Right hindlimb (tissue), 1 donor: ENCODE data around the gene BPHL.
"Not testable (repeated sequence)": the region's sequence is repeated elsewhere in the genome, so short reads cannot be mapped to it uniquely, and the experiment has no call there.

ENCODE experiments used
- DNase-seq: peaks from one replicate; pipeline ENCODE4 v3.0.0-alpha.2; 2018

Gene BPHL

DNA sequence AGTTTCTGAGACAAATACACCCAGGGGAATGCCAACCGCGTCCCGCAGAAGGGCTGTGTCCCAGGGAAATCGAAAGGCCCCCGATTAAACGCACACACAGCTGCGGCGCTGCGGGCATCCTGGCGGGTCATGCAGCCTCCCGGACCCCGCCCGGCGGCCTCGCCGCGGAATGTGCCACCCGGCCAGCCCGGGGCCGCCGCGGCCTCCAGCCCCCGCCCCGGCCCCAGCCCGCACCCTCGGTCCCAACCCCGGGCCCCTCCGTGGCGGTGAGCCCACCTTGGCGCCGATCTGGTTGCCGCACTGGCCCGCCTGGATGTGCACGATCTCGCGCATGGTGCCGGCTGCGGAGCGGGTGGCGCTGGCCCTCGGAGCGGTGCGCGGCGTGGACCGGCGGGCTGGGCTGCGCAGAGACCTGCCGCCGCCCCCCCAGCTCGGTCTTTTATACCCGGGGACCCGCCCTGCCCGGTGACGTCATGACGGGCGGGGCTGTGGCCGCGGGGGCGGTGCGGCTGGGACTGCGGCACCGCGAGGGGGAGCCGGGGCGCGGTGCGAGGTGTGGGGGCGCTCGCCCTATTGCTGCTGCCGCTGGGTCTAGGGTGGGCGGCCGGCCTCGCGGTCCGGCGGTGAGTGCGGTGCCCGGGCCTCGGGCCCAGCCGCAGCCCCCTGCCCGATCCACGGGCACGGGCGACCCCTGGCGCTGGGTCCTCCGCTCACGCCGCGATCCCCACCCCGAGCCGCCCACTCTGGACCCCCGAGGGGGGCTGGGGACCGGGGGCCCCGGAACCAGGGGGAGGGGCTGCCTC, 38.8 kb downstream of the BPHL start, which contains the start of gene TUBB2A:
TSS of gene TUBB2A (minus strand) at position 414 of the 803 bp plus-strand sequence. CDS start at position 333, 81 bp downstream.
- DNase-seq, result peak; percentile 93

DNA sequence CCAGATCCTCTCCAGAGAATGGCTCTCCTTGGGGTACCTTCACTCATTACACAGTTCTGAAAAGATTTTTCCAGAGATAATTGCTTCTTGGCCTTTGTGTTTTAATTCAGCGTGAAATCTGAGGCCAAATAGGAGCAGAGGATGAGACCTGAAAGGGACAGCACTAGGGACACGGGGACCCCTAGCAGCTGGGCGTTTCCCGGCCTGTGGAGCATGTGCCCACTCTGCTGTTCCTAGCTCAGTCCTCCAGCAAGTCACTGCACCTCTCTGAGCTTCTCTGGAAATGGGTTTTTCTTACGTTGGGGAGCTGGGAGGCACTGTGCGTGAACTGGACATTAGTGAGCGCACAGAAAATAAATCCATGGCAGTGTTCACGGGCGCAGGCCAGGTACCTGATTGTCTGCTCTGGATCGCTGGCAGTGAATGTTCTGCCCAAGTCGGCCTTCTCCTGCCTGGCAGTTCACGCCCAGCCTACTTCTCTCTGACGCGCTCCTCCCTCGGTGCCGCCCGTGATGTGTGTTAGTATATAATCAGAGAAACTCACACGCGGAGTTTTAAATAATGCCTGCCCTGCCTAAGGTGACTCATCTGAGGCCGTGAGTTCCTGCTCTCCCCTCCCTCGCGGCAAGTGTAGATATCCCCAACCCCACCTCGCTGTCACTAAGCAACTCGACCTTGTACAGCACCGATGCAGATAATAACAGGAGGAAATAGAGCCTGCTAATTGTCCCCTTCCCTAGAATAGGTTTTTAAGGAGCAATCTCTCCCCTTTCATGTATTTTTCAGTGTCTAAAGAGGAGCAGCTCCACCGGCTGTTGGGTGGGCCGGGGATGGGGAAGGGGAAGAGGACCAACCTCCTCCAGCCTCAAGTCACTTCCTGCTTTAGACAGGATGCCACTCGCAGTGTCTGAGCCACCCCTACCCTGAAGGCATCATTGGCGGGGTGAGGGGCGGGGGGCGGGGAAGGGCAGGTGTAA, 41.6 kb downstream of the BPHL start:
- DNase-seq, result no peak

DNA sequence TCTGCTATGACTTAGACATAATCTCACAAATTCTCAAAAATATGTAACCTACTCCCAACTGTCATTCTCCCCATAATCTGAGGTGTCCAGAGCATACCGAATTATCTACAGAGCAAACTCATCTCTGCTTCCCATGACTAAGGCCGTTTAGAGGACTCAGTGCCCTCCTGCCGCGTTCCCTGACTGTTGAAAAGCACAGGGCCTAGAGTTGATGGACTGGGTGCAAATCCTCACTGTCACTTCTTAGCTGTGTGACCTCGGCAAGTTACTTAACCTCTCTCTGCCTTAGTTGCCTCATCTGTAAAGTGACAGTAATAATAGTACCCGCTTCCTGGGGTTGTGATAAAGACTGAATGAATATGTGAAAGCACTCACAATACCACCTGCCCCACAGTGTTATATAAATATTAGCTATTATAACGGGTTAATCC, 43.6 kb downstream of the BPHL start:
- DNase-seq, result no peak

DNA sequence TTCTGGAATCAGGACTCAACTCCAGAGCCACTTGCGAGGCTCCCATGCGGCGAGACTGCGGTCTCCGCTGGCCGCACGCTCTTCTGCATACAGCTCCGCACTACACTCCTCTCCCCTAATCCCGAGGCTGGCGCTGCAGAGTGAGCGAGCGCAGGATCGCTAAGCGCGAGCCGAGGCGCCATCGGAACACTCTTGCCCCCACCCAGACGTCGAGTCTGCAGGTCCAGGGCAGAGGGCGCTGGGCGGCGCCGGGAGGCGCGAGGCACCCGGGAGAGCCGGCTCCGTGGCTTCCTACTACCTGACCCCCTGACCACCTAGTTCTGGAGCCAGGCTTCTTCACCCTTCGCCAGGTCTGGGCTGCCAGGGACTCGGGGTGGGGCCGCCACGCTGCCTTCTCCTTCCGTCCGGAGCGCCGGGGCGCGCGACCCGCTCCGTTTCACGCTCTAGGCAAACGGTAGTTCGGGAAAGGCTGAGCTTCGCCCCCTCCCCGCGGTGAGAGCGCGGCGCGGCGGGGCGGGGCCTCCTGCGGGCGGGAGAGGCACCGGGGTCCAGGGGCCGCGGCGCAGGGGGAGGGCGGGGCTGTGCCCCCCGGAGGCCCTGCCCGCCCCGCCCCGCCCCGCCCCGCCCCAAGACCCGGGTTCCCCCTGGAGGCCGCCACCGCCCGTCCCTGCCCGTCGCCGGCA, 44.2 kb downstream of the BPHL start:
- DNase-seq, result peak; percentile 78

DNA sequence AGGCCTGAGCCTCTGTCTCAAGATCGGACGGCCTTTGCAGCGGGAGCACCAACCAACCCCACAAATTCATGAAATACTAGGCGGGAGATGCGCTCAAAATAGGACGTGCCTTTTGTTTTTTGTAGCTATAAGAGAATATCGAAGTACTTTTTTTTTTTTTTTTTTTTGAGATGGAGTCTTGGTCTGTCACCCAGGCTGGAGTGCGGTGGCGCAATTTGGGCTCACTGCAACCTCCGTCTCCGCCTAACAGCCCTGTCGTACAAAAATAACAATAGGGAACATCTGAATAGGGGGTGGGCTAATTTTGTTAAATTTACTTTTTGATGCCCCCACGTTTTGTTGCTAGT, 44.7 kb downstream of the BPHL start:
- no peak for DNase-seq

DNA sequence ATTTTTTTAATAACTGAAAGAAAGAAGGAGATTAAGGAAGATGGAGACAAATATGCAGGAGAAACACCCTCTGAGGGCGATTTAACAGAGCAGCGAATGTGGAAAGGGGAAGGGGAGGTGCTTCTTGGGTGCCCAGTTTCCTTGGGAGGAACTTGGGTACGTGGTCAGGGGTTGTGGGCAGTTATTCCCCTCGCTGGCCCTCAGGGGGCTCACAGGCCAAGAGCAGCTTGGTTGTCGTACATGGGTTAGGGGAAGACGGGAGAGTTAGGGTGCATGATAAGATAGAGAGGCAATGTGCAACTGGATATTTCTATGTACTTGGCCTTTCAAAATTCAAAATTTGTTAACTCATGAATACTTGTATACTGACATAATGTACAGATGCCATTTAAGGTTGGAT, 45.9 kb downstream of the BPHL start:
- DNase-seq, result no peak

DNA sequence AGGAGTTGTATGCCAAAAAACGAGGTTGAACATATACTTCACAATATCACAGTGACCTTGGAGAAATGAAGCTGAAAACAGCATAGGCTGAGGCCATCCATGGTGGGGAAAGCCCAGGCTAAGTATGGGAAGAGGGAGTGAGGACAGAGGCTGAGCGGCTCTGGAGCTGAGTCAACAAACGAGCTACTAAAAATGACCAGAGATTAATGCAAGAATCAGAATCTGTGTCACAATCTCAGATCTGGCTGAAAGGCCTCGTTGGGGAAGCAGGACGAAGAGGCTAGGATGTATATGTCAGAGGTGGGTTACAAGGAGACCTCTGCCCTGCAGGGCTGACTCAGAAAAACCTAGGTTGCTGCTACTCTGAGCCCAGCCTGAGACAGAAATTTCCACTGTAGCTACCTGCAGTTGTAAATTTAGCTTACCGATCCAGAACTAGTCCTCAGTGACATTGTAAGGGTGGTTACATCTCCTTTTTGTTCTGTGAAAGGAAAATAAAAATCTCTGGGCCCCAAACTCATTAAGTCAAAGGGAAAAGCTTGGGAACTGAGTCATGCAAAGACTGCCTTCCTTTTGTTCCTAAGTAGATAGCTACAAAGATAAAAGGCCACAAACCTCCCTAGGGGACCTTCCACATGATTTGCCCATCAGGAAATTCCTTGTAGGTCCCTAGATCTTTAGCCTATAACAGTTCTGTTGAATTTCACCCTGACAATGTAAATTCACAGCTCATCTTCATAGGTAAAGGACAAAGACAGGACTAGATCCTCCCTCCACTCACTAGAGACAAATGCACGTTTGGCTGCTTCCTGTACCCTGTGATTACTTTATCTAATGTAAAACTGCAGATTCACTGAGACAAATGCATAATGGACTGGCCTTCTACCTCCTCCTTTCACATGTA, 47.4 kb downstream of the BPHL start:
- DNase-seq, result no peak

DNA sequence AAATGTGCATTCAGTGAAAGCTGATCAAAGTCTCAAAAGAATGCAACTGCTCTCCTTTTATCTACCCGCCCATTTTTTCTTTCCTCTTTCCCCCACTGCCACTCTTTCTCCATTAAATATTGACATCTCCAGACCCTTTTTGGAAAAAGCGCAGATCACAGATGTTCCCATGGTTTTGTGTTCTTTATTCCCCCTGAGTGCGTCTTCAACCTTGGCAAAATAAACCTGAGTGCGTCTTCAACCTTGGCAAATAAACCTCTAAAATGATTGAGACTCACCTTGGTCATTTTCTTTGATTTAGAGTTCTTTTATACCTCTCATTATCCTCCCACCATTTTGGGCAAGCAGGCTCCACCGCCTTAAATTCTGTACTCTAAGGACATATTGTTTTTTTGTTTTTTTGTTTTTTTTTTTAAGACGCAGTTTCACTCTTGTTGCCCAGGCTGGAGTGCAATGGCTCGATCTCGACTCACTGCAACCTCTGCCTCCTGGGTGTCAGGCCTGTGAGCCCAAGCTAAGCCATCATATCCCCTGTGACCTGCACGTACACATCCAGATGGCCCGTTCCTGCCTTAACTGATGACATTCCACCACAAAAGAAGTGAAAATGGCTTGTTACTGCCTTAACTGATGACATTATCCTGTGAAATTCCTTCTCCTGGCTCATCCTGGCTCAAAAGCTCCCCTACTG, 48.2 kb downstream of the BPHL start:
- not testable (repeated sequence) for DNase-seq

DNA sequence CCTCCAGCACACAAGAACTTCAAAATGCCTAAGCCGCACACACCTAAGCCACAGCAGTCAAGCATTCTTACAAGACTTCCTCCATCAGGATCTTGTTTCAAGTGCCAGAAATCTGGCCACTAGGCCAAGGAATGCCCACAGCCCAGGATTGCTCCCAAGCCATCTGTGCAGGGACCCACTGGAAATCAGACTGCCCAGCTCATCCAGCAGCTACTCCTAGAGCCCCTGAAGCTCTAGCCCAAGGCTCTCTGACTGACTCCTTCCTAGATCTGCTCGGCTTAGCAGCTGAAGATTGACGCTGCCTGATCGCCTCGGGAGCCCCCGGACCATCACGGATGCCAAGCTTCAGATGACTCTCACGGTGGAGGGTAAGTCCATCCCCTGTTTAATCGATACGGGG, 49.5 kb downstream of the BPHL start:
- not testable (repeated sequence) for DNase-seq

DNA sequence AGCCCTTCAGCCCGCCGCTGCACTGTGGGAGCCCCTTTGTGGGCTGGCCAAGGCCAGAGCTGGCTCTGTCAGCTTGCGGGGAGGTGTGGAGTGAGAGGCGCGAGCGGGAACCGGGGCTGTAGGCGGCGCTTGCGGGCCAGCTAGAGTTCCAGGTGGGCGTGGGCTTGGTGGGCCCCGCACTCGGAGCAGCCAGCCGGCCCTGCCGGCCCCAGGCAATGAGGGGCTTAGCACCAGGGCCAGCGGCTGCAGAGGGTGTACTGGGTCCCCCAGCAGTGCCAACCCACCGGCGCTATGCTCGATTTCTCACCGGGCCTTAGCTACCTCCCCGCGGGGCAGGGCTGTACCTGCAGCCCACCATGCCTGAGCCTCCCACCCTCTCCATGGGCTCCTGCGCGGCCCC, 52.2 kb downstream of the BPHL start:
- not testable (repeated sequence) for DNase-seq

DNA sequence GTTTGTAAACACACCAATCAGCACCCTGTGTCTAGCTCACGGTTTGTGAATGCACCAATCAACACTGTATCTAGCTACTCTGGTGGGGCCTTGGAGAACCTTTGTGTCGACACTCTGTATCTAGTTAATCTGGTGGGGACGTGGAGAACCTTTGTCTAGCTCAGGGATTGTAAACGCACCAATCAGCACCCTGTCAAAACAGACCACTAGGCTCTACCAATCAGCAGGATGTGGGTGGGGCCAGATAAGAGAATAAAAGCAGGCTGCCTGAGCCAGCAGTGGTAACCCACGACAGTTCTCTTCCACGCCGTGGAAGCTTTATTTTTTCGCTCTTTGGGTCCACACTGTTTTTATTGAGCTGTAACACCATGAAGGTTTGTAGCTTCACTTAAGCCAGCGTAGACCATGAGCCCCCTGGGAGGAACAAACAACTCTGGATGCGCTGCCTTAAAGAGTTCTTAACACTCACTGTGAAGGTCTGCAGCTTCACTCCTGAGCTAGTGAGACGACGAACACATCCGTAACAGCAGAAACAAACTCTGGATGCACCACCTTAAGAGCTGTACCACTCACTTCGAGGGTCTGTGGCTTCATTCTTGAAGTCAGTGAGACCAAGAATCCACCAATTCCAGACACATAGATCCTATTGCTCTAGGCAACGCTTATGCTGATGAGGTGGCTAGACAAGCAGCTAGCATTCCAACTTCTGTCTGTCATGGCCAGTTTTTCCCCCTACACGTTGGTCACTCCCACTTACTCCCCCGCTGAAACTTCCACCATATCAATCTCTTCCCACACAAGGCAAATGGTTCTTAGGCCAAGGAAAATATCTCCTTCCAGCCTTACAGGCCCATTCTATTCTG, 53.0 kb downstream of the BPHL start:
- not testable (repeated sequence) for DNase-seq

DNA sequence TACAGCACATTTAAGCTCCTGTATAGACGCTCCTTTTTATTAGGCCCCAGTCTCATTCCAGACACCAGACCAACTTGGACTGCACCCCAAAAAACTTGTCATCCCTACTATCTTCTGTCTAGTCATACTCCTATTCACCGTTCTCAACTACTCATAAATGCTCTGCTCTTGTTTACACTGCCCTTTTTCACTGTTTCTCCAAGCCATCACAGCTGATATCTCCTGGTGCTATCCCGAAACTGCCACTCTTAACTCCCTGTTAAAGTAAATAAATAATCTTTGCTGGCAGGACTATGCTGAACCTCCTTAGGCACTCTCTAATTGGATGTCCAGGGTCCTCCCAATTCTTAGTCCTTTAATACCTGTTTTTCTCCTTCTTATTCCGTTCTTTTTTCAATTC, 54.3 kb downstream of the BPHL start:
- DNase-seq, result not testable (repeated sequence)

DNA sequence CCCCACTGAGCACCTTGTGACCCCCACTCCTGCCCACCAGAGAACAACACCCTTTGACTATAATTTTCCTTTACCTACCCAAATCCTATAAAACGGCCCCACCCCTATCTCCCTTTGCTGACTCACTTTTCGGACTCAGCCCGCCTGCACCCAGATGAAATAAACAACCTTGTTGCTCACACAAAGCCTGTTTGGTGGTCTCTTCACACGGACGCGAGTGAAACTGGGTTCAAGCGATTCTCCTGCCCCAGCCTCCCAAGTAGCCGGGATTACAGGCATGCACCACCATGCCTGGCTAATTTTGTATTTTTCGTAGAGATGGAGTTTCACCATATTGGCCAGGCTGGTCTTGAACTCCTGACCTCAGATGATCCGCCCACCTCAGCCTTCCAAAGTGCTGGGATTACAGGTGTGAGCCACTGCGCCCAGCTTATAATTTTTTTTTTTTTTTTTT, 55.2 kb downstream of the BPHL start:
- not testable (repeated sequence) for DNase-seq

DNA sequence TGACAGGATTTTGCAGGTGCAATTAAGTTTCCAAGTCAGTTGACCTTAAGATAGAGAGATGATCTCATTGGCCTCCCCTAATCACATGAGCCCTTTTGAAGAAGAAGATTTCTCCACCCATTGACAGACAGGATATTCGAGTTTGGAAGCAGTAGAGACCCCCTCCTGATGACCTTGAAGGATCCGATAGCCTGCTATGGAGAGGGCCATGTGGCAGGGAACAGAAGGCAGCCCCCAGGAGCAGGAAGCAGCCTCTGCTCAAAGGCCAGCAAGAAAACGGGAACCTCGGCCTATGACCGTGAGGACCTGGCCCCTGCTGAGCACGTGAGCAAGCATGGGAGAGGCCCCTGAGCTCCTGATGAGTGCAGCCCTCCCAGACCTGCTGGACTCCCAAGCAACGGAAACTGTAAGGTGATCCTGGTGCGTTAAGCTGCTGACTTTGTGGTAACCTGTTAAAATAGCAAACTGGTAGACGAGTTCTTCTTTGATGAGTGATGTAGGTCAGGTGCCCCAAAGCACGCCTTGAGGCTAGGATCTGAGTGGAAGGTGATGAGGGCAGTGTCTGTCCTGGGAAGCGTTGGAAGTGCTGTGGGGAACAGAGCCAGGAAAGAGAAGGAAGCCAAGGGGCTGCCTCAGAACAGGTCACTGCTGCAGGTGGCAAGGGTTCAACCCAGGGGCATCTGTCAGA, 57.3 kb downstream of the BPHL start:
- DNase-seq, result no peak

DNA sequence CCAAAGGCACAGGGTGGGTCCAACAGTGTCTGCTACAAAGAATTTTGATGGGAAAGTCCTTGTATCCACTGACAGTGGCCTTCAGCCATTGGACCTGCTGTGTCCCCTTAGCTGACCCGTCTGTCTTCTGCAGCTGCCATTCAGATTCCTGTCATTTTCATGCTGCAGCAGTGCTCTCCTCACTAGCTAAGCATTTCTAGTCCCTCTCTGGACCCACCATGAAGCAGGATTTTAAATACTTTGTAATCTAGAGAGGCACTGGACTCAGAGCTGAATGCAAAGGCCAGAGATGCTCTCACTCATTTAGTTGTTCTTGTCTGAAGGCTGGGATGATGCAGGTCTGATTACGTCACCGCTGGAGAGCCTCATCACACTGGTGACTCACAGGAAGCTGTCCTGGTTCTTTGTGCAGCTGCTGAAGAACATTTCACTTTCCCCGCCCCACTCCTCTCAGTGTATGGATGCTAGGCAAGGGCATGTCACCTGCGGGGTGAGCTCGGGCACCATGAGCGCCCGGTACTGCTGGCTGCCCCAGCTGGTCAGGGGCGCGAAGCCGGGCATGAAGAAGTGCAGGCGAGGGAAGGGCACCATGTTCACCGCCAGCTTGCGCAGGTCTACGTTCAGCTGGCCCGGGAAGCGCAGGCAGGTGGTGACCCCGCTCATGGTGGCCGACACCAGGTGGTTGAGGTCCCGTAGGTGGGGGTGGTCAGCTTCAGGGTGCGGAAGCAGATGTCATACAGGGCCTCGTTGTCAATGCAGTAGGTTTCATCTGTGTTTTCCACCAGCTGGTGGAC, 58.2 kb downstream of the BPHL start:
- DNase-seq, result peak; percentile 60

DNA sequence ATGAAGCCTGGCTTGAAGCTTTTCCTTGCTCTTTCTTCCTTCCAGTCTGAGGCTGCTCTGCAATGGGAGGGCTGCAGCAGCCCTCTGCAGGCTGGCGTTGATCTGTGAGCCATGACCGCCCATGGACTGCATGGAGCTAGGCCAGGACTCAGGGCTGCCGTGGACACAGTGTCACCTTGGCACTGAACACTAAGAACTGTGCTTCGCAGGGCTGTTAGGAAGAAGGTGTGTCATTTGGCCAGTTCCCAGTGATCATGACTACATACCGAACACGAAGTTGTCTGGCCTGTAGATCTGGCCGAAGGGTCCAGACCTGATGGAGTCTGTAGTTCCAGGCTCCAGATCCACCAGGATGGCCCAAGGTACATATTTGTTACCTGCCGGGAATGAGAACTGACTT, 60.2 kb downstream of the BPHL start:
- DNase-seq, result not testable (repeated sequence)

DNA sequence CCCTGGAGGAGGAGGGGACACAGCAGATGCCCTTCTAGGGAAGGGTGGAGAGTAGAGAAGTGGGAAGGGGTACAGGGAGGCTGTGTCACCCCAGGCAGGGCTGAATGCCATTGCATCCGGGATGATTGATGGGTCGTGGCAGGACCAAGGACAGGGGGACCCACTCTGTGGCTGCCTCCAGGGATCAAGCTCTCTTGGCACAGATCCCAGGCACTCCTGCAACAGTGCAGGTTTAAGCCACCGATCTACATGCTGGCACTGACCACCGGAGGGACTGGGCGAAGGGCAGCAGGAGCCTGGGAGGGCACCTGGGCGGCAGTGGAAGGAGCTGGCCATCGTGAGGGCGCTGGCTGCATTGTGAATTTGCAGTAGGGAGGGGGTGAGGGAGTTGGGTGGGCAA, 61.4 kb downstream of the BPHL start:
- DNase-seq, result not testable (repeated sequence)

DNA sequence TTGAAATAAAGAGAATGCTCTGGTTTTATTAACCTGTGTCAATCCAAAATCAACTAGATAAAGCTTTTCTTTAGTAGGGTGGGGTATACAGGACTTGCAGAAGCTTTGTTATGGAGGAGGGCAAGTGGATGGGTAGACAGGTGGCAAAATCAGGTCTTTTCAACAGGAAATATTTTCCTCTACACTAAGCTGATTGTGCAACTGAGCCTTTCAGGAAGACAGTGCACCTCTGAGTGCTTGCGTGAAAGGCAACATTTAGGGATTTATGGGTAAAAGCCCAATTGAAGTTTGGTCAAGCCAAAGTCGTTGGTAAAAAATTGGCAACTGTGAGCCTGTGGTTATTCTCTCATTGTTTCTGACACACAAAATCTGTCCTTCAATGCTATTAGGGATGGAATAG, 62.6 kb downstream of the BPHL start:
- DNase-seq, result no peak

DNA sequence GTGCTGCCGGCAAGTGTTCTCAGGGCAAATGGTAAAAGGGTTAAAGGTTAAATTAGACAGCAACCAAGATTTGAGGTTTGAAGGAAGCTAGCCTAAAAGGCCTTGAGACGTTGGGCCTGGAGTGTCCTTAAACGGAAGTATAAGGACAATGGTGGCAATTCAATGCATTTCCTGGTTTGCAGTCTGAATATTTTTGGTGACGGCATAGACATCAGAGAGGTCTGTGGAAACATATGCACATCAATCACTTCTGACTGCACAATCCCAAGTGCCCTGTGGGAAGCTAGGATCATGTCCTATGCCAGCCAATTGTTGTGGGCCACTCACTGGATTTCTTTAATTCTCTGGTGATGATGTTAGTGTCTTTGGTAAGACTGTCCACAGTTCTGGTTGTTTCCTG, 64.6 kb downstream of the BPHL start:
- no peak for DNase-seq
